WERI-Rb-1 (cell line): ENCODE measurements around the gene AMIGO1.

ENCODE experiments used
- DNase-seq: peaks from one replicate; pipeline ENCODE4 v3.0.0-alpha.2; 2020
- H3K27ac ChIP-seq: fragments of 250-450 bp; sonication (Bioruptor Pico); 2 replicates; pipeline ENCODE4 v1.5.1; 2020; ENCODE audit warnings: mild to moderate bottlenecking, moderate library complexity
- H3K27me3 ChIP-seq: fragments of 250-450 bp; sonication (Bioruptor Pico); 2 replicates; pipeline ENCODE4 v1.5.1; 2021; ENCODE audit warnings: mild to moderate bottlenecking, low read depth, moderate library complexity; ENCODE audit not compliant: insufficient read depth, severe bottlenecking
- H3K36me3 ChIP-seq: fragments of 250-450 bp; sonication (Bioruptor Pico); 2 replicates; pipeline ENCODE4 v1.5.1; 2020; ENCODE audit warnings: mild to moderate bottlenecking, moderate library complexity
- H3K4me3 ChIP-seq: 2 replicates; pipeline ENCODE4 v1.5.1; 2011; ENCODE audit warnings: low read depth, mild to moderate bottlenecking, control low read depth, low read length
- H3K9me3 ChIP-seq: fragments of 250-450 bp; sonication (Bioruptor Pico); 2 replicates; pipeline ENCODE4 v1.5.1; 2021; ENCODE audit warnings: mild to moderate bottlenecking, moderate library complexity; ENCODE audit not compliant: severe bottlenecking
- CTCF ChIP-seq: IDR thresholded peaks from 2 replicates; pipeline ENCODE4 v1.5.1; 2011; ENCODE audit warnings: low read depth, mild to moderate bottlenecking, control low read depth, inconsistent platforms, low read length

Gene AMIGO1

GRCh38 chr1:109541102-109541501 is 31.6 kb upstream of the AMIGO1 start:
- no peak overlapping the region for H3K27ac ChIP-seq
- no peaks in the 10 kb centered on the region for H3K9me3 ChIP-seq
- TF ChIP-seq CTCF = no peak
- DNase-seq = no peak
- no peaks in the 10 kb centered on the region for H3K27me3 ChIP-seq
- no peaks in the 10 kb centered on the region for H3K36me3 ChIP-seq
- no peak overlapping the region for H3K4me3 ChIP-seq

GRCh38 chr1:109539676-109540075 is 30.1 kb upstream of the AMIGO1 start, which contains the start of gene GPR61:
Gene GPR61 (plus strand): TSS chr1:109539872. CDS start chr1:109543023, 3,151 bp downstream.
- H3K4me3 ChIP-seq = no peak within 1 kb of the TSS
- TF ChIP-seq CTCF = no peak
- no peak for DNase-seq

GRCh38 chr1:109538827-109539555 is 29.5 kb upstream of the AMIGO1 start:
- H3K36me3 ChIP-seq = no peaks in the 10 kb centered on the region
- TF ChIP-seq CTCF = no peak
- H3K27me3 ChIP-seq = no peaks in the 10 kb centered on the region
- DNase-seq = no peak
- no peak overlapping the region for H3K4me3 ChIP-seq
- H3K9me3 ChIP-seq = no peaks in the 10 kb centered on the region
- H3K27ac ChIP-seq = no peak overlapping the region; the same call in 1 of the 2 replicates

More at GRCh38 chr1:109539676-109540075, 30.1 kb upstream of the AMIGO1 start, which contains the start of gene GPR61:
- H3K27ac ChIP-seq = no peak within 1 kb of the TSS; the same call in 1 of the 2 replicates
- no peaks in the 10 kb centered on the region for H3K9me3 ChIP-seq
- no peaks in the 10 kb centered on the region for H3K27me3 ChIP-seq
- no peaks in the 10 kb centered on the region for H3K36me3 ChIP-seq

- TF ChIP-seq CTCF = no peak
- Histone ChIP-seq H3K27ac (peak overlapping the region; percentile 3; the same call in 1 of the 2 replicates), H3K9me3 (no peaks in the 10 kb centered on the region), H3K36me3 (no peaks in the 10 kb centered on the region), H3K4me3 (no peak overlapping the region), H3K27me3 (no peaks in the 10 kb centered on the region)
- DNase-seq = peak; percentile 47
Measured at GRCh38 chr1:109537450-109538178, 28.1 kb upstream of the AMIGO1 start.

- Histone ChIP-seq H3K9me3 (no peaks in the 10 kb centered on the region), H3K27me3 (no peaks in the 10 kb centered on the region), H3K36me3 (no peaks in the 10 kb centered on the region), H3K4me3 (no peak overlapping the region), H3K27ac (peak overlapping the region; percentile 63)
- TF ChIP-seq CTCF = no peak
- DNase-seq = peak; percentile 70
Measured at GRCh38 chr1:109535971-109536491, 26.5 kb upstream of the AMIGO1 start.
